Measurements from ENCODE around the gene KDM4C. TPM values are rescaled to one million over a fixed set of nuclear protein-coding genes. Genes with fewer than 3 reads are reported as not detected.

The KDM4C gene
- total RNA-seq, 1 experiment from 2014 or later: 4.8 TPM

DNA sequence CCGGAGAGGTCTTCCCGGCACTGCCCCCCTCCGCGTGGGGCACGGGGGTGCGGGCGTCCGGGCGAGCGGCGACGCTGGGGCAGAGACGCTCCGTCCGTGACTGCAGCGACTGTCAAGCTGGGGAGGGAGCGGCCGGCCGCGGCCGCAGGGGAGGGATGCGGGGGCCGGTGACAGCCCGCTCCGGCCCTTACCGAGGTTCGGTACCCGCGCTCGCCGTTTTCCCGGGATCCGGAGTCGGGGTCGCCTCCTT is 400 bp downstream of the KDM4C start:
- ChIA-PET CTCF (no interaction called here), POLR2A (ENCODE audit: low non-redundant PET) (no interaction called here)
- peak overlapping the region; percentile 89 for H3K4me3 ChIP-seq (ENCODE audit: low read depth, low read length, poor library complexity, severe bottlenecking)
- no peaks in the 10 kb centered on the region for H3K9me3 ChIP-seq (ENCODE audit: low read depth, low read length, poor library complexity, severe bottlenecking)
- no peaks in the 10 kb centered on the region for H3K36me3 ChIP-seq (ENCODE audit: insufficient read depth, low read length, poor library complexity, severe bottlenecking)
- peak overlapping the region; percentile 87 for H3K27ac ChIP-seq (ENCODE audit: low read depth, low read length, poor library complexity, severe bottlenecking)
- no TSS peak for BruUV-seq (replicated peaks)
- no peaks in the 10 kb centered on the region for H3K27me3 ChIP-seq (replicated peaks; ENCODE audit: insufficient read depth, low read depth, low read length, poor library complexity)
- H3K4me1 ChIP-seq (ENCODE audit: insufficient read depth, low read length, poor library complexity, severe bottlenecking): peaks cover 3% of the 10 kb centered on the region
- DNase-seq (ENCODE audit: low spot score): no peak
- TF ChIP-seq EZH2 (IDR thresholded peaks at IDR 0.05; ENCODE audit: borderline replicate concordance, low read depth, low read length, poor library complexity, severe bottlenecking): no peak
- TF ChIP-seq, protein P1, sequence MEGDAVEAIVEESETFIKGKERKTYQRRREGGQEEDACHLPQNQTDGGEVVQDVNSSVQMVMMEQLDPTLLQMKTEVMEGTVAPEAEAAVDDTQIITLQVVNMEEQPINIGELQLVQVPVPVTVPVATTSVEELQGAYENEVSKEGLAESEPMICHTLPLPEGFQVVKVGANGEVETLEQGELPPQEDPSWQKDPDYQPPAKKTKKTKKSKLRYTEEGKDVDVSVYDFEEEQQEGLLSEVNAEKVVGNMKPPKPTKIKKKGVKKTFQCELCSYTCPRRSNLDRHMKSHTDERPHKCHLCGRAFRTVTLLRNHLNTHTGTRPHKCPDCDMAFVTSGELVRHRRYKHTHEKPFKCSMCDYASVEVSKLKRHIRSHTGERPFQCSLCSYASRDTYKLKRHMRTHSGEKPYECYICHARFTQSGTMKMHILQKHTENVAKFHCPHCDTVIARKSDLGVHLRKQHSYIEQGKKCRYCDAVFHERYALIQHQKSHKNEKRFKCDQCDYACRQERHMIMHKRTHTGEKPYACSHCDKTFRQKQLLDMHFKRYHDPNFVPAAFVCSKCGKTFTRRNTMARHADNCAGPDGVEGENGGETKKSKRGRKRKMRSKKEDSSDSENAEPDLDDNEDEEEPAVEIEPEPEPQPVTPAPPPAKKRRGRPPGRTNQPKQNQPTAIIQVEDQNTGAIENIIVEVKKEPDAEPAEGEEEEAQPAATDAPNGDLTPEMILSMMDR (conservative IDR thresholded peaks at IDR 0.05; ENCODE audit: low read depth, low read length): no peak
- intact Hi-C loops (cut with micrococcal nuclease; ENCODE audit: unreplicated experiment): no loop called here

DNA sequence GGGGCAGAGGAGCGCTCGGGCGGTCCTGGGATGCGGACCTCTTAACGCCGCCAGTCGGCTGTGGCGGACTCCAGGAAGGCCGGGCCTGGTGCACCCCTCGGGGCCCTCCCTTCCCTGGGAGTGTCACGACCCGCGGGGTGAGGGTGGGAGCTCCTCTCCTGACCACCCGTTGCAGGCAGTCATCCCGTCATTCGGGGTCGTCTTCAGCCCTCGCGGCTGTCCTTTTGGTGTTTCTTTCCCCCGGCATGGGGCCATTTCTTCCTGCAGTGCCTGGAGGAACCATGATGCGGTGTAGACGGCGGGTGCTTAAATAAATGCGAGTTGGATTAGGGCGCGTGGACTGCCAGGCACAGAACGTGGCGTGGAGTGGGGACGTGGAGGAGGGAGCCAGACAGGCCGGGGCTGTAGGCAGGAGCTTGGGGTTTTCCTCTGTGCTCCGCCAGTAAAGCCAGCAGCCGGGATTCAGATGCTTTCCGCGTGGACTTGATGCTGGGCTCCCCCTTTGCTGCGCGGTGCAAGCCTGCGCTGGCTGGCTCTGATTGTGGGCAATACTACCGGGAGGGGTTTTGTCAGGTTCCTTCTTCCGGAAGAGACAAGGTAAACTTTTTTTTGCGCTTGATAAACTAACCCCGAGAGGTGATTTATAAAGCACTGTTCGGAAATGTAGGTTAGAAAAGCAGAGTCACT is 868 bp downstream of the KDM4C start:
- TF ChIP-seq, protein P1 (conservative IDR thresholded peaks at IDR 0.05; ENCODE audit: low read depth, low read length): no peak
- no peak for TF ChIP-seq EZH2 (IDR thresholded peaks at IDR 0.05; ENCODE audit: borderline replicate concordance, low read depth, low read length, poor library complexity, severe bottlenecking)
- CTCF ChIA-PET: no interaction called here

DNA sequence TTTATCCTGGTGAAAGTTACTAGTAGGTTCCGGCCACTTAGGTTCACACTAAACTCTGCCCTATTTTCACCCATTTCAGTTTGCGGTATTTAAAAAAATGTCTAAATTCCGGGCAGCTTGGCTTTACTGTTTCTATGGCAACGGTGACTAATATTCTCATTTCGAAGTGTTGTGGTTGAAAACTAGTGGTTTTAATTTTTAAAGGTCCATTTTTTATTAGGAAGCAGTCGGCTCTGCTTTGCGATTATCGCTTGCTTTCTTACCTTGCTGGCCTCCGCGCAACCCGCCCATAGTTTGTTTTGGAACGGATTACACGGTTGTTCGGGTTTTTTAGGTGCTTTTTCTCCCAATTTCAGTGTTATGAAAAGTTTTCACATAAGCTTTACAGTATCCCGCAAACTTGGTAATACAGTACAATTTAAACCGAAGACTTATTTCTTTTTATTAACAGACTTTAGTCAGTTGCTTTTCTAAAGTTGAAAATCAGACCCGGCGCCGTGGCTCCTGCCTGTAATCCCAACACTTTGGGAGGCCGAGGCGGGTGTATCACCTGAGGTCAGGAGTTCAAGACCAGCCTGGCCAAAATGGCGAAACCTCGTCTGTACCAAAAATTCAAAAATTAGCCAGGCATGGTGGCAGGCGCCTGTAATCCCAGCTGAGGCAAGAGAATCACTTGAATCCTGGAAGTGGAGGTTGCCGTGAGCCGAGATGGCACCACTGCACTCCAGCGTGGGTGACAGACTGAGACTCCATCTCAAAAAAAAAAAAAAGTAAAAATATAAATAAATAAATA is 1.6 kb downstream of the KDM4C start:
- ChIA-PET CTCF (interaction anchor here (0.6 kb wide), 1 partner anchor 771 kb away, joined by 3 read pairs; no protein-coding TSS in a partner anchor), POLR2A (ENCODE audit: low non-redundant PET) (no interaction called here)
- Histone ChIP-seq H3K27me3 (replicated peaks; ENCODE audit: insufficient read depth, low read depth, low read length, poor library complexity) (no peaks in the 10 kb centered on the region), H3K4me3 (ENCODE audit: low read depth, low read length, poor library complexity, severe bottlenecking) (peak overlapping the region; percentile 89), H3K36me3 (ENCODE audit: insufficient read depth, low read length, poor library complexity, severe bottlenecking) (no peaks in the 10 kb centered on the region), H3K27ac (ENCODE audit: low read depth, low read length, poor library complexity, severe bottlenecking) (no peak overlapping the region), H3K9me3 (ENCODE audit: low read depth, low read length, poor library complexity, severe bottlenecking) (no peaks in the 10 kb centered on the region), H3K4me1 (ENCODE audit: insufficient read depth, low read length, poor library complexity, severe bottlenecking) (peaks cover 3% of the 10 kb centered on the region)
- intact Hi-C loops (cut with micrococcal nuclease; ENCODE audit: unreplicated experiment): no loop called here
- TF ChIP-seq, protein P1 (conservative IDR thresholded peaks at IDR 0.05; ENCODE audit: low read depth, low read length): no peak
- TF ChIP-seq EZH2 (IDR thresholded peaks at IDR 0.05; ENCODE audit: borderline replicate concordance, low read depth, low read length, poor library complexity, severe bottlenecking): no peak
- TSS peak; percentile 25 for BruUV-seq (replicated peaks)
- peak; percentile 42 for DNase-seq (ENCODE audit: low spot score)

More for the DNA sequence above, 868 bp downstream of the KDM4C start:
- Histone ChIP-seq H3K4me3 (ENCODE audit: low read depth, low read length, poor library complexity, severe bottlenecking) (peak overlapping the region; percentile 89), H3K9me3 (ENCODE audit: low read depth, low read length, poor library complexity, severe bottlenecking) (no peaks in the 10 kb centered on the region), H3K27me3 (replicated peaks; ENCODE audit: insufficient read depth, low read depth, low read length, poor library complexity) (no peaks in the 10 kb centered on the region), H3K36me3 (ENCODE audit: insufficient read depth, low read length, poor library complexity, severe bottlenecking) (no peaks in the 10 kb centered on the region), H3K4me1 (ENCODE audit: insufficient read depth, low read length, poor library complexity, severe bottlenecking) (peaks cover 3% of the 10 kb centered on the region), H3K27ac (ENCODE audit: low read depth, low read length, poor library complexity, severe bottlenecking) (no peak overlapping the region)
- peak; percentile 54 for DNase-seq (ENCODE audit: low spot score)
- BruUV-seq (replicated peaks): no TSS peak
- intact Hi-C loops (cut with micrococcal nuclease; ENCODE audit: unreplicated experiment): no loop called here
- POLR2A ChIA-PET (ENCODE audit: low non-redundant PET): no interaction called here
